B cell (primary cell): ENCODE measurements around the gene KIF13A.

Experiments used
- CTCF ChIP-seq: fragments of 200-600 bp; IDR thresholded peaks from one replicate; pipeline ENCODE4 v1.8.0; 2022; ENCODE audit warnings: antibody characterized with exemption, mild to moderate bottlenecking
- EZH2 ChIP-seq: IDR thresholded peaks from 2 replicates; pipeline ENCODE4 v1.6.1; 2012; ENCODE audit warnings: borderline replicate concordance, low read depth, mild to moderate bottlenecking, moderate library complexity, low read length; ENCODE audit not compliant: insufficient read depth, poor library complexity, severe bottlenecking

DNA sequence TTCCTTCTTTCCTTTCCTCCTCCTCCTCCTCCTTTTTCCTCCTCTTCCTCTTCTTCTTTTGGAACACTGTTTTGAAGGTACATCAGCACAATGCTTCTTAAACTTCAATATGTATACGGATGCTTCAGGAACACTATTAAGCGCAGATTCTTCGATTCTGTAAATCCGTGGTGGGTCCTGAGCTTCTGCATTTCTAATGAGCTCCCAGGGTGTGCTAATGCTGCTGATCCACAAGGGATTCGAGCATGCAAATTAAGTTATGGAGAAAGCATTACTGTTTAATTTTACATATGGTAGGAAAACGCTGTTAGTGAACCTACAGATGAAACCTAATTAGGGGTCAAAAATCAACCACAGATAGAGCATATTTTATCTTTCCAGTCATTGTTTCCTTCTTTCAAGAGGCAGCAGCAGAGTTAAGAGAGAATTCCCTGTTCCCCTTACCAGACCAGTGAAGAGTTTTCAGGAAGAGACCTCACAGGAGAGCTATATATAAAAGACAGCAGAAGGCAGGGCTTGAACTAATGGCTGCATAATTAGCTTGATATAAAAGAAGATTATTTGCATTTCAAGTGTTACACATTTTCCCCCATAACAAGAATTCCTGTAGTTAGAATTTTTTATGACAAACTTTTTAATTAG is 47.2 kb downstream of the KIF13A start:
- TF ChIP-seq CTCF: no peak
- TF ChIP-seq EZH2: no peak
